ENCODE measurements around the gene CRYBG1.

Gene CRYBG1

GRCh38 chr6:106608080-106608668, 247.7 kb downstream of the CRYBG1 start:
- no peaks in the 10 kb centered on the region for H3K9me3 Mint-ChIP-seq
- H3K36me3 Mint-ChIP-seq (ENCODE audit: low read depth): peaks cover 27% of the 10 kb centered on the region
- H3K27ac Mint-ChIP-seq: no peak overlapping the region
- no peaks in the 10 kb centered on the region for H3K4me1 Mint-ChIP-seq (ENCODE audit: low read depth)
- intact Hi-C loops (cut with micrococcal nuclease): loop anchor here (1.0 kb wide), 1 partner anchor 371 kb away; no protein-coding TSS in a partner anchor
- no peak overlapping the region for H3K4me3 Mint-ChIP-seq
- no peaks in the 10 kb centered on the region for H3K27me3 Mint-ChIP-seq

- Mint-ChIP-seq H3K4me3 (no peak overlapping the region), H3K9me3 (no peaks in the 10 kb centered on the region), H3K27ac (no peak overlapping the region), H3K4me1 (ENCODE audit: low read depth) (no peaks in the 10 kb centered on the region), H3K27me3 (no peaks in the 10 kb centered on the region), H3K36me3 (ENCODE audit: low read depth) (peaks cover 32% of the 10 kb centered on the region)
- intact Hi-C loops (cut with micrococcal nuclease): no loop called here
These were observed 249.2 kb downstream of the CRYBG1 start for GRCh38 chr6:106609699-106610098.

GRCh38 chr6:106611030-106611429, 250.5 kb downstream of the CRYBG1 start:
- H3K36me3 Mint-ChIP-seq (ENCODE audit: low read depth): peaks cover 27% of the 10 kb centered on the region
- no peak overlapping the region for H3K27ac Mint-ChIP-seq
- H3K27me3 Mint-ChIP-seq: no peaks in the 10 kb centered on the region
- no peak overlapping the region for H3K4me3 Mint-ChIP-seq
- H3K9me3 Mint-ChIP-seq: no peaks in the 10 kb centered on the region
- no peaks in the 10 kb centered on the region for H3K4me1 Mint-ChIP-seq (ENCODE audit: low read depth)
- intact Hi-C loops (cut with micrococcal nuclease): no loop called here

GRCh38 chr6:106612671-106613416, 252.3 kb downstream of the CRYBG1 start:
- intact Hi-C loops (cut with micrococcal nuclease): no loop called here
- Mint-ChIP-seq H3K27me3 (no peaks in the 10 kb centered on the region), H3K27ac (no peak overlapping the region), H3K4me1 (ENCODE audit: low read depth) (no peaks in the 10 kb centered on the region), H3K36me3 (ENCODE audit: low read depth) (peaks cover 34% of the 10 kb centered on the region), H3K9me3 (no peaks in the 10 kb centered on the region), H3K4me3 (no peak overlapping the region)

- intact Hi-C loops (cut with micrococcal nuclease): no loop called here
- Mint-ChIP-seq H3K27me3 (no peaks in the 10 kb centered on the region), H3K4me1 (ENCODE audit: low read depth) (no peaks in the 10 kb centered on the region), H3K4me3 (no peak overlapping the region), H3K36me3 (ENCODE audit: low read depth) (peaks cover 41% of the 10 kb centered on the region), H3K9me3 (no peaks in the 10 kb centered on the region), H3K27ac (no peak overlapping the region)
These were observed 253.1 kb downstream of the CRYBG1 start for GRCh38 chr6:106613590-106613989.

- Mint-ChIP-seq H3K4me3 (no peak overlapping the region), H3K27me3 (no peaks in the 10 kb centered on the region), H3K36me3 (ENCODE audit: low read depth) (peaks cover 41% of the 10 kb centered on the region), H3K4me1 (ENCODE audit: low read depth) (no peaks in the 10 kb centered on the region), H3K9me3 (no peaks in the 10 kb centered on the region), H3K27ac (no peak overlapping the region)
- intact Hi-C loops (cut with micrococcal nuclease): no loop called here
These were observed 253.6 kb downstream of the CRYBG1 start for GRCh38 chr6:106614166-106614565.

- intact Hi-C loops (cut with micrococcal nuclease): no loop called here
- no peak overlapping the region for H3K27ac Mint-ChIP-seq
These were observed 254.2 kb downstream of the CRYBG1 start for GRCh38 chr6:106614592-106615257.

GRCh38 chr6:106617302-106617701, 256.8 kb downstream of the CRYBG1 start:
- Mint-ChIP-seq H3K27me3 (no peaks in the 10 kb centered on the region), H3K27ac (no peak overlapping the region), H3K36me3 (ENCODE audit: low read depth) (peaks cover 56% of the 10 kb centered on the region), H3K4me1 (ENCODE audit: low read depth) (no peaks in the 10 kb centered on the region), H3K9me3 (no peaks in the 10 kb centered on the region), H3K4me3 (no peak overlapping the region)
- intact Hi-C loops (cut with micrococcal nuclease): no loop called here

More at GRCh38 chr6:106614592-106615257, 254.2 kb downstream of the CRYBG1 start:
- no peaks in the 10 kb centered on the region for H3K4me1 Mint-ChIP-seq (ENCODE audit: low read depth)
- H3K27me3 Mint-ChIP-seq: no peaks in the 10 kb centered on the region
- H3K4me3 Mint-ChIP-seq: no peak overlapping the region
- H3K9me3 Mint-ChIP-seq: no peaks in the 10 kb centered on the region
- H3K36me3 Mint-ChIP-seq (ENCODE audit: low read depth): peaks cover 41% of the 10 kb centered on the region

- peaks cover 56% of the 10 kb centered on the region for H3K36me3 Mint-ChIP-seq (ENCODE audit: low read depth)
- H3K9me3 Mint-ChIP-seq: peaks cover 2% of the 10 kb centered on the region
- H3K4me3 Mint-ChIP-seq: no peak overlapping the region
- H3K4me1 Mint-ChIP-seq (ENCODE audit: low read depth): no peaks in the 10 kb centered on the region
- H3K27me3 Mint-ChIP-seq: no peaks in the 10 kb centered on the region
- intact Hi-C loops (cut with micrococcal nuclease): no loop called here
- H3K27ac Mint-ChIP-seq: no peak overlapping the region
These were observed 257.3 kb downstream of the CRYBG1 start for GRCh38 chr6:106617857-106618256.

- Mint-ChIP-seq H3K4me3 (no peak overlapping the region), H3K36me3 (ENCODE audit: low read depth) (peaks cover 59% of the 10 kb centered on the region), H3K4me1 (ENCODE audit: low read depth) (no peaks in the 10 kb centered on the region), H3K27me3 (no peaks in the 10 kb centered on the region), H3K9me3 (peaks cover 6% of the 10 kb centered on the region), H3K27ac (no peak overlapping the region)
- intact Hi-C loops (cut with micrococcal nuclease): no loop called here
These were observed 257.8 kb downstream of the CRYBG1 start for GRCh38 chr6:106618324-106618723.

GRCh38 chr6:106619223-106619622, 258.7 kb downstream of the CRYBG1 start:
- Mint-ChIP-seq H3K27ac (no peak overlapping the region), H3K36me3 (ENCODE audit: low read depth) (peaks cover 50% of the 10 kb centered on the region), H3K9me3 (peaks cover 6% of the 10 kb centered on the region), H3K4me1 (ENCODE audit: low read depth) (no peaks in the 10 kb centered on the region), H3K4me3 (no peak overlapping the region), H3K27me3 (no peaks in the 10 kb centered on the region)
- intact Hi-C loops (cut with micrococcal nuclease): no loop called here

- intact Hi-C loops (cut with micrococcal nuclease): no loop called here
- H3K9me3 Mint-ChIP-seq: peaks cover 6% of the 10 kb centered on the region
These were observed 260.6 kb downstream of the CRYBG1 start for GRCh38 chr6:106620931-106621672.

More at GRCh38 chr6:106620931-106621672, 260.6 kb downstream of the CRYBG1 start:
- peaks cover 38% of the 10 kb centered on the region for H3K36me3 Mint-ChIP-seq (ENCODE audit: low read depth)
- H3K4me3 Mint-ChIP-seq: no peak overlapping the region
- H3K4me1 Mint-ChIP-seq (ENCODE audit: low read depth): no peaks in the 10 kb centered on the region
- no peaks in the 10 kb centered on the region for H3K27me3 Mint-ChIP-seq
- H3K27ac Mint-ChIP-seq: no peak overlapping the region
